Adrenal gland (tissue), 5 donors: ENCODE measurements around the gene MSH2.

Experiments
- CTCF ChIP-seq, 6 experiments: fragments of 450-650 bp in 4 of 6; fragments of 200-600 bp in 2 of 6; sonication (generic) in 1 of 6; IDR thresholded peaks; 1 replicate in 5 of 6; 2 replicates in 1 of 6; pipeline versions ENCODE4 v1.5.1 to v1.8.0; 2016 to 2021; ENCODE audit warnings: antibody characterized with exemption in 6 of 6, mild to moderate bottlenecking in 2 of 6, moderate library complexity in 1 of 6
- POLR2A ChIP-seq, 2 donors: fragments of 450-650 bp; IDR thresholded peaks; one replicate each; pipeline ENCODE4 v1.6.1; 2017; ENCODE audit warnings: antibody characterized with exemption in 2 of 2, mild to moderate bottlenecking in 2 of 2, moderate library complexity in 1 of 2
- donor health status: DM: no; HTN: no; CAD: no.

GRCh38 chr2:47402805-47403608 lies at the start of gene MSH2:
- no peak for TF ChIP-seq CTCF (IDR thresholded peaks at IDR 0.05)
- TF ChIP-seq POLR2A (IDR thresholded peaks at IDR 0.05): no peak
